ENCODE data around the gene TNFRSF13B.

GRCh38 chr17:16906680-16907079 is 65.2 kb downstream of the TNFRSF13B start:
- TF ChIP-seq ESRRA (IDR thresholded peaks at IDR 0.05; ENCODE audit: low read length) (no peak), CTCF (IDR thresholded peaks at IDR 0.05 in 2 of 3, conservative IDR thresholded peaks at IDR 0.05 in 1 of 3; ENCODE audit: control insufficient read depth in 2 of 3, extremely low read depth in 1 of 3, insufficient read depth in 1 of 3, low read depth in 3 of 3, low read length in 3 of 3) (no peak), SP1 (IDR thresholded peaks at IDR 0.05; ENCODE audit: low read depth, low read length) (no peak), REST (IDR thresholded peaks at IDR 0.05; ENCODE audit: low read depth, low read length) (no peak)
- TF ChIP-seq, protein P1, sequence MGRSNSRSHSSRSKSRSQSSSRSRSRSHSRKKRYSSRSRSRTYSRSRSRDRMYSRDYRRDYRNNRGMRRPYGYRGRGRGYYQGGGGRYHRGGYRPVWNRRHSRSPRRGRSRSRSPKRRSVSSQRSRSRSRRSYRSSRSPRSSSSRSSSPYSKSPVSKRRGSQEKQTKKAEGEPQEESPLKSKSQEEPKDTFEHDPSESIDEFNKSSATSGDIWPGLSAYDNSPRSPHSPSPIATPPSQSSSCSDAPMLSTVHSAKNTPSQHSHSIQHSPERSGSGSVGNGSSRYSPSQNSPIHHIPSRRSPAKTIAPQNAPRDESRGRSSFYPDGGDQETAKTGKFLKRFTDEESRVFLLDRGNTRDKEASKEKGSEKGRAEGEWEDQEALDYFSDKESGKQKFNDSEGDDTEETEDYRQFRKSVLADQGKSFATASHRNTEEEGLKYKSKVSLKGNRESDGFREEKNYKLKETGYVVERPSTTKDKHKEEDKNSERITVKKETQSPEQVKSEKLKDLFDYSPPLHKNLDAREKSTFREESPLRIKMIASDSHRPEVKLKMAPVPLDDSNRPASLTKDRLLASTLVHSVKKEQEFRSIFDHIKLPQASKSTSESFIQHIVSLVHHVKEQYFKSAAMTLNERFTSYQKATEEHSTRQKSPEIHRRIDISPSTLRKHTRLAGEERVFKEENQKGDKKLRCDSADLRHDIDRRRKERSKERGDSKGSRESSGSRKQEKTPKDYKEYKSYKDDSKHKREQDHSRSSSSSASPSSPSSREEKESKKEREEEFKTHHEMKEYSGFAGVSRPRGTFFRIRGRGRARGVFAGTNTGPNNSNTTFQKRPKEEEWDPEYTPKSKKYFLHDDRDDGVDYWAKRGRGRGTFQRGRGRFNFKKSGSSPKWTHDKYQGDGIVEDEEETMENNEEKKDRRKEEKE (IDR thresholded peaks at IDR 0.05), result no peak
